HG03025 (cell line): Measurements from ENCODE around the gene AZIN2.
"Not testable (repeated sequence)": the region's sequence is repeated elsewhere in the genome, so short reads cannot be mapped to it uniquely, and the experiment has no call there.

Experiments
- ATAC-seq: cut with Tn5 transposase; IDR thresholded peaks from one replicate; pipeline ENCODE4 v1.9.1; 2021; ENCODE audit warnings: mild to moderate bottlenecking, moderate library complexity; ENCODE audit not compliant: unreplicated experiment, low FRiP score

The AZIN2 gene

GRCh38 chr1:33080885-33081553 is at the start of gene AZIN2:
TSS of gene AZIN2 (plus strand) at chr1:33081153. CDS start at chr1:33082250, 1,097 bp downstream.
- ATAC-seq: peak; percentile 82

GRCh38 chr1:33031506-33031905 is 49.4 kb upstream of the AZIN2 start:
- ATAC-seq: no peak

- ATAC-seq: no peak
Observed at GRCh38 chr1:33032126-33032869, 48.7 kb upstream of the AZIN2 start.

- ATAC-seq: no peak
Observed at GRCh38 chr1:33036051-33036525, 44.9 kb upstream of the AZIN2 start.

GRCh38 chr1:33036526-33037503 is 44.1 kb upstream of the AZIN2 start, which contains the start of gene AK2:
TSS of gene AK2 (minus strand) at chr1:33036883. CDS start at chr1:33036828, 55 bp downstream.
- peak; percentile 92 for ATAC-seq

- ATAC-seq: no peak
Observed at GRCh38 chr1:33039840-33040239, 41.1 kb upstream of the AZIN2 start.

GRCh38 chr1:33041026-33041425 is 39.9 kb upstream of the AZIN2 start:
- no peak for ATAC-seq

- no peak for ATAC-seq
Observed at GRCh38 chr1:33042831-33043230, 38.1 kb upstream of the AZIN2 start.

- no peak for ATAC-seq
Observed at GRCh38 chr1:33043267-33044092, 37.5 kb upstream of the AZIN2 start.

GRCh38 chr1:33045246-33045645 is 35.7 kb upstream of the AZIN2 start:
- ATAC-seq: no peak

GRCh38 chr1:33045814-33046213 is 35.1 kb upstream of the AZIN2 start:
- ATAC-seq: no peak

- not testable (repeated sequence) for ATAC-seq
Observed at GRCh38 chr1:33046234-33046633, 34.7 kb upstream of the AZIN2 start.

GRCh38 chr1:33047290-33047689 is 33.7 kb upstream of the AZIN2 start:
- ATAC-seq: no peak

GRCh38 chr1:33047839-33048305 is 33.1 kb upstream of the AZIN2 start:
- ATAC-seq: no peak

GRCh38 chr1:33048426-33048825 is 32.5 kb upstream of the AZIN2 start:
- ATAC-seq: no peak

- no peak for ATAC-seq
Observed at GRCh38 chr1:33049371-33049770, 31.6 kb upstream of the AZIN2 start.

- no peak for ATAC-seq
Observed at GRCh38 chr1:33050221-33051076, 30.5 kb upstream of the AZIN2 start.

GRCh38 chr1:33055210-33056008 is 25.5 kb upstream of the AZIN2 start:
- no peak for ATAC-seq
